ENCODE measurements around the gene CHCHD3. TPM values are rescaled to one million over a fixed set of nuclear protein-coding genes. Genes with fewer than 3 reads are reported as not detected.
A peak's percentile ranks its signal among the peaks of the same experiment; 100 is the strongest.
"Not testable (repeated sequence)": the region's sequence is repeated elsewhere in the genome, so short reads cannot be mapped to it uniquely, and the experiment has no call there.

The CHCHD3 gene
- total RNA-seq, 1 donor from 2014 or later, result 142 TPM

DNA sequence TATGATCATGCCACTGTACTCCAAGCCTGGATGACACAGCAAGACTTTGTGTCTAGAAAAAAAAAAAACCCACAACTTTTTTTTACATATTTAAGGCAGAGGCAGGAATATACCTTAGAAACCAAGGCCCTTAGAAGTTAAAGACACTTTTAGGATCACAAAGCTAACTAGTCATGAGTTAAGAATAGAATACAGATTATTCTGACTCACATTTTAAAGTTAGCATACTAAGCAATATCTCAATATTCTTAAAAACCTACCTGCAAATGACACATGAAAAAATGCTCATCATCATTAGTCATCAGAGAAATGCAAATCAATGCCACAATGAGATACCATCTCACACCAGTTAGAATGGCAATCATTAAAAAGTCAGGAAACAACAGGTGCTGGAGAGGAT is 177.7 kb downstream of the CHCHD3 start:
- no peaks in the 10 kb centered on the region for H3K9me3 ChIP-seq (ENCODE audit: low read depth)
- H3K4me3 ChIP-seq, result no peak overlapping the region
- H3K4me2 ChIP-seq, result no peak overlapping the region
- no peaks in the 10 kb centered on the region for H3K79me2 ChIP-seq (ENCODE audit: low read depth)
- DNase-seq (ENCODE audit: low spot score), result no peak
- no peak overlapping the region for H3K9ac ChIP-seq
- H3K36me3 ChIP-seq, result peaks cover 3% of the 10 kb centered on the region
- no peak overlapping the region for H3K27ac ChIP-seq
- no peaks in the 10 kb centered on the region for H3K27me3 ChIP-seq
- Mint-ChIP-seq H3K27me3 (ENCODE audit: insufficient read depth, low read depth) (no peaks in the 10 kb centered on the region), H3K4me1 (peaks cover 17% of the 10 kb centered on the region), H3K4me3 (no peak overlapping the region), H3K36me3 (peaks cover 4% of the 10 kb centered on the region), H3K9me3 (no peaks in the 10 kb centered on the region), H3K27ac (no peak overlapping the region)
- no peak for TF ChIP-seq EZH2phosphoT487 (IDR thresholded peaks at IDR 0.05)
- TF ChIP-seq, protein P1, sequence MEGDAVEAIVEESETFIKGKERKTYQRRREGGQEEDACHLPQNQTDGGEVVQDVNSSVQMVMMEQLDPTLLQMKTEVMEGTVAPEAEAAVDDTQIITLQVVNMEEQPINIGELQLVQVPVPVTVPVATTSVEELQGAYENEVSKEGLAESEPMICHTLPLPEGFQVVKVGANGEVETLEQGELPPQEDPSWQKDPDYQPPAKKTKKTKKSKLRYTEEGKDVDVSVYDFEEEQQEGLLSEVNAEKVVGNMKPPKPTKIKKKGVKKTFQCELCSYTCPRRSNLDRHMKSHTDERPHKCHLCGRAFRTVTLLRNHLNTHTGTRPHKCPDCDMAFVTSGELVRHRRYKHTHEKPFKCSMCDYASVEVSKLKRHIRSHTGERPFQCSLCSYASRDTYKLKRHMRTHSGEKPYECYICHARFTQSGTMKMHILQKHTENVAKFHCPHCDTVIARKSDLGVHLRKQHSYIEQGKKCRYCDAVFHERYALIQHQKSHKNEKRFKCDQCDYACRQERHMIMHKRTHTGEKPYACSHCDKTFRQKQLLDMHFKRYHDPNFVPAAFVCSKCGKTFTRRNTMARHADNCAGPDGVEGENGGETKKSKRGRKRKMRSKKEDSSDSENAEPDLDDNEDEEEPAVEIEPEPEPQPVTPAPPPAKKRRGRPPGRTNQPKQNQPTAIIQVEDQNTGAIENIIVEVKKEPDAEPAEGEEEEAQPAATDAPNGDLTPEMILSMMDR (IDR thresholded peaks at IDR 0.05), result no peak
- no peak for TF ChIP-seq EZH2 (IDR thresholded peaks at IDR 0.05)
- H4K20me1 ChIP-seq (ENCODE audit: low read depth), result peaks cover 8% of the 10 kb centered on the region
- H2AFZ ChIP-seq (replicated peaks), result no peak overlapping the region
- no peaks in the 10 kb centered on the region for H3F3A ChIP-seq (ENCODE audit: low read depth)
- H3K4me1 ChIP-seq, result peaks cover 22% of the 10 kb centered on the region

GRCh38 chr7:132902294-132902693 is 179.6 kb downstream of the CHCHD3 start:
- H3K27me3 ChIP-seq; H4K20me1 ChIP-seq (ENCODE audit: low read depth); H3K27ac ChIP-seq; H3F3A ChIP-seq (ENCODE audit: low read depth); H2AFZ ChIP-seq (replicated peaks); DNase-seq (ENCODE audit: low spot score); H3K36me3 ChIP-seq; H3K36me3 Mint-ChIP-seq; H3K9me3 Mint-ChIP-seq; H3K79me2 ChIP-seq (ENCODE audit: low read depth); H3K9me3 ChIP-seq (ENCODE audit: low read depth); H3K27me3 Mint-ChIP-seq (ENCODE audit: insufficient read depth, low read depth); H3K4me3 ChIP-seq; H3K9ac ChIP-seq; H3K27ac Mint-ChIP-seq; H3K4me2 ChIP-seq; H3K4me3 Mint-ChIP-seq: not testable (repeated sequence)
- H3K4me1 Mint-ChIP-seq, result peaks cover 12% of the 10 kb centered on the region
- H3K4me1 ChIP-seq, result peaks cover 16% of the 10 kb centered on the region

DNA sequence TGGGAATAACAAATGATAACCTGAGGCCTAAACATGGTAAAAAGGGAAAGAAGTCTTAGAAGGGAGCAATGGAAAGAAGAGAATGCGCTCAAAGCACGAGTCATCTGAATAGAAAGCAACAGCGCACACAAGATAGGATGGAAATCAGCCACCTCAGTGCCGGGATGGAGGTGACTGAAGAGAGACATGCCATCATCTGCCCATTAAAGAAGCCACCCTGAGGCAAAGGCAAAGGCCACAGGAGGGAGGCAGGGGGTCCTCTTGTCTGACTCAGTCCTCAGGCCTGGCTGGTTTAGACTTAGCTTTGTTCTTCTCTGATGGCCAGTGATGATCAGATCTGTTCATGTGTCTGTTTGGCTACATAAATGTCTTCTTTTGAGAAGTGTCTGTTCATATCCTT is 180.6 kb downstream of the CHCHD3 start:
- Histone ChIP-seq H3K36me3 (peaks cover 3% of the 10 kb centered on the region), H3K9ac (no peak overlapping the region), H3K4me2 (no peak overlapping the region), H3K27ac (no peak overlapping the region), H3F3A (ENCODE audit: low read depth) (no peaks in the 10 kb centered on the region), H3K9me3 (ENCODE audit: low read depth) (no peaks in the 10 kb centered on the region), H3K4me3 (no peak overlapping the region), H3K27me3 (no peaks in the 10 kb centered on the region), H3K79me2 (ENCODE audit: low read depth) (no peaks in the 10 kb centered on the region), H3K4me1 (peaks cover 5% of the 10 kb centered on the region), H4K20me1 (ENCODE audit: low read depth) (peaks cover 1% of the 10 kb centered on the region), H2AFZ (replicated peaks) (no peak overlapping the region)
- DNase-seq (ENCODE audit: low spot score), result no peak
- no peak for TF ChIP-seq EZH2phosphoT487 (IDR thresholded peaks at IDR 0.05)
- TF ChIP-seq, protein P1 (IDR thresholded peaks at IDR 0.05), result no peak
- no peak for TF ChIP-seq EZH2 (IDR thresholded peaks at IDR 0.05)
- no peaks in the 10 kb centered on the region for H3K9me3 Mint-ChIP-seq
- peaks cover 2% of the 10 kb centered on the region for H3K4me1 Mint-ChIP-seq
- peaks cover 4% of the 10 kb centered on the region for H3K36me3 Mint-ChIP-seq
- no peak overlapping the region for H3K27ac Mint-ChIP-seq
- H3K27me3 Mint-ChIP-seq (ENCODE audit: insufficient read depth, low read depth), result no peaks in the 10 kb centered on the region
- no peak overlapping the region for H3K4me3 Mint-ChIP-seq

- no peaks in the 10 kb centered on the region for H3K79me2 ChIP-seq (ENCODE audit: low read depth)
- no peak overlapping the region for H3K4me3 ChIP-seq
- Mint-ChIP-seq H3K27me3 (ENCODE audit: insufficient read depth, low read depth) (no peaks in the 10 kb centered on the region), H3K4me1 (no peaks in the 10 kb centered on the region), H3K36me3 (peaks cover 6% of the 10 kb centered on the region), H3K27ac (no peak overlapping the region), H3K9me3 (no peaks in the 10 kb centered on the region), H3K4me3 (no peak overlapping the region)
- no peak overlapping the region for H3K9ac ChIP-seq
- no peaks in the 10 kb centered on the region for H3K27me3 ChIP-seq
- no peak overlapping the region for H2AFZ ChIP-seq (replicated peaks)
- H4K20me1 ChIP-seq (ENCODE audit: low read depth), result no peaks in the 10 kb centered on the region
- DNase-seq (ENCODE audit: low spot score), result no peak
- no peaks in the 10 kb centered on the region for H3F3A ChIP-seq (ENCODE audit: low read depth)
- no peaks in the 10 kb centered on the region for H3K4me1 ChIP-seq
- H3K4me2 ChIP-seq, result no peak overlapping the region
- no peak overlapping the region for H3K27ac ChIP-seq
- peaks cover 3% of the 10 kb centered on the region for H3K36me3 ChIP-seq
- no peaks in the 10 kb centered on the region for H3K9me3 ChIP-seq (ENCODE audit: low read depth)
- TF ChIP-seq EZH2 (IDR thresholded peaks at IDR 0.05) (no peak), EZH2phosphoT487 (IDR thresholded peaks at IDR 0.05) (no peak)
- TF ChIP-seq, protein P1 (IDR thresholded peaks at IDR 0.05), result peak; percentile 15
Observed at GRCh38 chr7:132899833-132900232, 182.1 kb downstream of the CHCHD3 start.

DNA sequence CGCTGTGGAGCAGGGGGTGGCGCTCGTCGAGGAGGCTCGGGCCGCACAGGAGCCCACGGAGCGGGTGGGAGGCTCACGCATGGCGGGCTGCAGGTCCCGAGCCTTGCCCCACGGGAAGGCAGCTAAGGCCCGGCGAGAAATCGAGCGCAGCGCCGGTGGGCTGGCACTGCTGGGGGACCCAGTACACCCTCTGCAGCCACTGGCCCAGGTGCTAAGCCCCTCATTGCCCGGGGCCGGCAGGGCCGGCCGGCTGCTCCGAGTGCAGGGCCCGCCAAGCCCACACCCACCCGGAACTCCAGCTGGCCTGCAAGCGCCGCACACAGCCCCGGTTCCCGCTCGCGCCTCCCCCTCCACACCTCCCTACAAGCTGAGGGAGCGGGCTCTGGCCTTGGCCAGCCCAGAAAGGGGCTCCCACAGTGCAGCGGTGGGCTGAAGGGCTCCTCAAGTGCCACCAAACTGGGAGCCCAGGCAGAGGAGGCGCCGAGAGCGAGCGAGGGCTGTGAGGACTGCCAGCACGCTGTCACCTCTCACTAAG is 183.2 kb downstream of the CHCHD3 start:
- not testable (repeated sequence) for H3K4me1 ChIP-seq; H3K4me3 ChIP-seq; H3K4me3 Mint-ChIP-seq; H3F3A ChIP-seq (ENCODE audit: low read depth); H3K9me3 ChIP-seq (ENCODE audit: low read depth); H4K20me1 ChIP-seq (ENCODE audit: low read depth); H3K36me3 ChIP-seq; H3K79me2 ChIP-seq (ENCODE audit: low read depth); H3K27me3 Mint-ChIP-seq (ENCODE audit: insufficient read depth, low read depth); DNase-seq (ENCODE audit: low spot score); H3K4me2 ChIP-seq; H3K9ac ChIP-seq; H2AFZ ChIP-seq (replicated peaks); H3K27ac ChIP-seq; H3K27me3 ChIP-seq; H3K4me1 Mint-ChIP-seq; H3K9me3 Mint-ChIP-seq
- Mint-ChIP-seq H3K27ac (peak overlapping the region; percentile 37), H3K36me3 (peaks cover 11% of the 10 kb centered on the region)
